IMR-90 (cell line): ENCODE data around the gene FGGY. TPM values are rescaled to one million over a fixed set of nuclear protein-coding genes. Genes with fewer than 3 reads are reported as not detected.
A peak's percentile ranks its signal among the peaks of the same experiment; 100 is the strongest.

Experiments
- ATAC-seq: fragments of 200-7000 bp; cut with Tn5 transposase; 2 replicates; pipeline ENCODE4 v1.9.1; 2020; ENCODE audit warnings: low read depth, mild to moderate bottlenecking, moderate library complexity
- BruUV-seq: library from RNA; stranded (reverse); fragments of 400-500 nt; replicated peaks from 2 replicates; lab custom pipeline; 2021; lab: Mats Ljungman, UMichigan
- CTCF ChIA-PET: fragments of 300-600 bp; formaldehyde crosslinking; extraction: SDS; loops from one replicate; lab custom pipeline; 2021; ENCODE audit warnings: antibody characterized with exemption; lab: Yijun Ruan, JAX
- POLR2A ChIA-PET: fragments of 300-600 bp; sonication (Branson Sonifier 250); formaldehyde crosslinking; loops from one replicate; lab custom pipeline; 2022; ENCODE audit warnings: antibody characterized with exemption; ENCODE audit not compliant: unreplicated experiment; lab: Charles Lee
- DNase-seq: peaks from one replicate; pipeline ENCODE4 v3.0.0; 2013
- H2AFZ ChIP-seq: replicated peaks from 2 replicates; pipeline ENCODE3; 2013; ENCODE audit warnings: low read length, mild to moderate bottlenecking; ENCODE audit not compliant: poor library complexity
- H2AK5ac ChIP-seq: 2 replicates; pipeline ENCODE4 v1.6.1; 2013; ENCODE audit warnings: low read depth, low read length, inconsistent platforms
- H2AK9ac ChIP-seq: replicated peaks from 2 replicates; pipeline ENCODE3; 2013; ENCODE audit warnings: mild to moderate bottlenecking, low read depth, low read length, moderate library complexity; ENCODE audit not compliant: poor library complexity
- H2BK120ac ChIP-seq: 2 replicates; pipeline ENCODE4 v1.6.1; 2013; ENCODE audit warnings: low read depth, low read length, inconsistent platforms
- H2BK15ac ChIP-seq: 3 replicates; pipeline ENCODE4 v1.6.1; 2013; ENCODE audit warnings: low read depth, low read length, inconsistent platforms
- H2BK20ac ChIP-seq: 2 replicates; pipeline ENCODE4 v1.6.1; 2013; ENCODE audit warnings: low read depth, mild to moderate bottlenecking, inconsistent platforms, low read length, moderate library complexity
- H2BK5ac ChIP-seq: 2 replicates; pipeline ENCODE4 v1.6.1; 2013; ENCODE audit warnings: mild to moderate bottlenecking, low read depth, low read length, inconsistent platforms; ENCODE audit not compliant: poor library complexity, severe bottlenecking
- H3K14ac ChIP-seq: replicated peaks from 2 replicates; pipeline ENCODE4 v1.6.1; 2013; ENCODE audit warnings: low read depth, low read length, inconsistent platforms
- H3K18ac ChIP-seq: 2 replicates; pipeline ENCODE4 v1.6.1; 2013; ENCODE audit warnings: low read depth, low read length, control low read depth
- H3K23ac ChIP-seq: 2 replicates; pipeline ENCODE4 v1.6.1; 2013; ENCODE audit warnings: low read depth, low read length, inconsistent platforms
- H3K27ac ChIP-seq: 2 replicates; pipeline ENCODE4 v1.5.1; 2013; ENCODE audit warnings: mild to moderate bottlenecking, control low read depth, low read length; ENCODE audit not compliant: insufficient read depth
- H3K27me3 ChIP-seq: 2 replicates; pipeline ENCODE4 v1.6.1; 2013; ENCODE audit warnings: low read length; ENCODE audit not compliant: control insufficient read depth, insufficient read depth
- H3K36me3 ChIP-seq: 2 replicates; pipeline ENCODE4 v1.6.1; 2013; ENCODE audit warnings: low read length, mixed read lengths; ENCODE audit not compliant: control insufficient read depth, insufficient read depth
- H3K4ac ChIP-seq: 2 replicates; pipeline ENCODE4 v1.6.1; 2013; ENCODE audit warnings: low read depth, low read length, inconsistent platforms
- H3K4me1 ChIP-seq: 2 replicates; pipeline ENCODE4 v1.6.1; 2013; ENCODE audit warnings: low read length, mixed read lengths; ENCODE audit not compliant: control insufficient read depth, insufficient read depth
- H3K4me2 ChIP-seq: 2 replicates; pipeline ENCODE4 v1.6.1; 2013; ENCODE audit warnings: low read depth, mild to moderate bottlenecking, control low read depth, low read length, moderate library complexity
- H3K4me3 ChIP-seq: 2 replicates; pipeline ENCODE4 v1.5.1; 2013; ENCODE audit warnings: low read depth, mild to moderate bottlenecking, control low read depth, low read length, moderate library complexity; ENCODE audit not compliant: insufficient read depth
- H3K56ac ChIP-seq: 2 replicates; pipeline ENCODE4 v1.6.1; 2013; ENCODE audit warnings: low read length, inconsistent platforms; ENCODE audit not compliant: insufficient read depth; ENCODE audit errors: extremely low read depth
- H3K79me1 ChIP-seq, 2 experiments: 2 replicates each; pipeline ENCODE4 v1.6.1; 2013; ENCODE audit warnings: low read length in 2 of 2, inconsistent platforms in 1 of 2, low read depth in 1 of 2
- H3K9ac ChIP-seq: 2 replicates; pipeline ENCODE4 v1.6.1; 2013; ENCODE audit warnings: low read depth, low read length, control low read depth
- H3K9me1 ChIP-seq: 2 replicates; pipeline ENCODE4 v1.6.1; 2013; ENCODE audit warnings: low read length, inconsistent platforms; ENCODE audit not compliant: insufficient read depth
- H3K9me3 ChIP-seq: 2 replicates; pipeline ENCODE4 v1.6.1; 2013; ENCODE audit warnings: low read length; ENCODE audit not compliant: control insufficient read depth, insufficient read depth
- H4K20me1 ChIP-seq: 2 replicates; pipeline ENCODE4 v1.6.1; 2013; ENCODE audit warnings: low read length, inconsistent platforms; ENCODE audit not compliant: insufficient read depth
- H4K5ac ChIP-seq: 2 replicates; pipeline ENCODE4 v1.6.1; 2013; ENCODE audit warnings: mild to moderate bottlenecking, low read depth, low read length, control low read depth
- H4K8ac ChIP-seq, 2 experiments: 2 replicates each; pipeline ENCODE4 v1.6.1; 2013; ENCODE audit warnings: low read depth in 2 of 2, low read length in 2 of 2, control low read depth in 1 of 2, inconsistent platforms in 1 of 2
- H4K91ac ChIP-seq: 2 replicates; pipeline ENCODE4 v1.6.1; 2013; ENCODE audit warnings: low read depth, low read length, inconsistent platforms; ENCODE audit not compliant: insufficient read depth
- BHLHE40 ChIP-seq: fragments of 150-350 bp; IDR thresholded peaks from 2 replicates; pipeline ENCODE4 v1.6.1; 2016; ENCODE audit warnings: mild to moderate bottlenecking, low read depth, low read length
- CEBPB ChIP-seq: IDR thresholded peaks from 2 replicates; pipeline ENCODE4 v1.6.1; 2012; ENCODE audit warnings: low read depth, low read length, improper control_type of control experiment
- CHD1 ChIP-seq: IDR thresholded peaks from 2 replicates; pipeline ENCODE4 v1.6.1; 2012; ENCODE audit warnings: low read depth, low read length, improper control_type of control experiment
- CTCF ChIP-seq: conservative IDR thresholded peaks from 2 replicates; pipeline ENCODE4 v1.5.1; 2012; ENCODE audit warnings: mild to moderate bottlenecking, low read depth, low read length, improper control_type of control experiment
- ELK1 ChIP-seq: fragments of 150-350 bp; IDR thresholded peaks from 2 replicates; pipeline ENCODE4 v1.6.1; 2016; ENCODE audit warnings: low read depth, mild to moderate bottlenecking, low read length, moderate library complexity, borderline replicate concordance
- FOS ChIP-seq: fragments of 150-350 bp; IDR thresholded peaks from 2 replicates; pipeline ENCODE4 v1.6.1; 2016; ENCODE audit warnings: low read depth, low read length
- MAFK ChIP-seq: IDR thresholded peaks from 2 replicates; pipeline ENCODE4 v1.6.1; 2012; ENCODE audit warnings: low read depth, low read length, improper control_type of control experiment
- MXI1 ChIP-seq: IDR thresholded peaks from 2 replicates; pipeline ENCODE4 v1.6.1; 2012; ENCODE audit warnings: low read depth, mild to moderate bottlenecking, low read length, moderate library complexity, borderline replicate concordance
- NFE2L2 ChIP-seq: fragments of 150-350 bp; IDR thresholded peaks from 2 replicates; pipeline ENCODE4 v1.6.1; 2016; ENCODE audit warnings: low read depth, mild to moderate bottlenecking, low read length
- POLR2A ChIP-seq: IDR thresholded peaks from 2 replicates; pipeline ENCODE4 v1.6.1; 2012; ENCODE audit warnings: mild to moderate bottlenecking, low read depth, low read length
- RAD21 ChIP-seq: IDR thresholded peaks from 2 replicates; pipeline ENCODE4 v1.6.1; 2012; ENCODE audit warnings: low read length, improper control_type of control experiment
- RCOR1 ChIP-seq: IDR thresholded peaks from 2 replicates; pipeline ENCODE4 v1.6.1; 2012; ENCODE audit warnings: mild to moderate bottlenecking, low read length, improper control_type of control experiment; ENCODE audit not compliant: insufficient replicate concordance
- RFX5 ChIP-seq: IDR thresholded peaks from 2 replicates; pipeline ENCODE4 v1.8.0; 2012; ENCODE audit warnings: low read depth, mild to moderate bottlenecking, low read length, moderate library complexity
- SMC3 ChIP-seq: fragments of 150-350 bp; IDR thresholded peaks from 2 replicates; pipeline ENCODE4 v1.6.1; 2016; ENCODE audit warnings: low read depth, mild to moderate bottlenecking, antibody characterized with exemption, low read length, moderate library complexity
- USF2 ChIP-seq: fragments of 150-350 bp; IDR thresholded peaks from 2 replicates; pipeline ENCODE4 v1.6.1; 2017; ENCODE audit warnings: mild to moderate bottlenecking, antibody characterized with exemption, low read length, low read depth
- WGBS, 2 experiments: methylation state at CpG; one replicate each; pipeline versions ENCODE4 v1.1.5 to v1.1.7; 2013; ENCODE audit warnings: missing lambda C conversion rate in 2 of 2; ENCODE audit not compliant: insufficient read length in 1 of 2; ENCODE audit errors: extremely low coverage in 2 of 2; 5-methylcytosine and 5-hydroxymethylcytosine counted together
- dilution Hi-C: fragments of 300-500 bp; cut with HindIII; formaldehyde crosslinking; loops from one replicate; pipeline ENCODE4 v1.14.3; 2018; ENCODE audit warnings: low sequenced_read_pairs; ENCODE audit not compliant: unreplicated experiment
- in situ Hi-C: fragments of 300-500 bp; cut with MboI; formaldehyde crosslinking; loops from 3 replicates; pipeline ENCODE4 v1.14.3; 2019; ENCODE audit warnings: low sequenced_read_pairs, inconsistent platforms, mixed read lengths
- intact Hi-C: fragments of 100-400 bp; cut with micrococcal nuclease; formaldehyde crosslinking; loops from 2 replicates; pipeline ENCODE4 v1.10.0; 2022
- polyA plus RNA-seq, 3 experiments: library from polyadenylated mRNA; depleted of rRNA; stranded (reverse); fragments of >200 nt; gene quantifications; 2 replicates each; pipeline ENCODE4 v1.2.3, GENCODE V29; 2012; ENCODE audit warnings: low replicate concordance in 1 of 3
- total RNA-seq: library from RNA; depleted of rRNA; stranded (reverse); fragments of >200 nt; gene quantifications from 2 replicates; pipeline ENCODE4 v1.2.3, GENCODE V29; 2012

Gene FGGY
- total and polyA plus RNA-seq, 2 of the 4 experiments (the other 2 are of a cell fraction): 5.6 to 14.0 TPM

GRCh38 chr1:59605184-59605583, 308.3 kb downstream of the FGGY start:
- H4K5ac ChIP-seq: peak overlapping the region; percentile 56
- ATAC-seq: no peak
- H3K14ac ChIP-seq: peak overlapping the region; percentile 79
- H2AFZ ChIP-seq: no peak overlapping the region
- H3K18ac ChIP-seq: peak overlapping the region; percentile 84
- ChIA-PET POLR2A (no interaction called here), CTCF (interaction anchor here (0.6 kb wide), 1 partner anchor 9 kb away, joined by 3 read pairs; no protein-coding TSS in a partner anchor)
- no peak overlapping the region for H3K9ac ChIP-seq
- peak overlapping the region; percentile 71; the same call in 1 of the 2 replicates for H3K27ac ChIP-seq
- H3K4me2 ChIP-seq: no peak overlapping the region
- no peaks in the 10 kb centered on the region for H3K27me3 ChIP-seq
- no peak for DNase-seq
- peak overlapping the region; percentile 75 for H2BK5ac ChIP-seq
- intact Hi-C loops: no loop called here
- 100% methylated on average over 2 of the region's 3 CpGs; no CpG with 5 or more reads in 1 of the 2 experiments for WGBS, 2 experiments
- BruUV-seq: no TSS peak
- no peaks in the 10 kb centered on the region for H3K9me3 ChIP-seq
- H2AK9ac ChIP-seq: no peak overlapping the region
- H4K91ac ChIP-seq: peak overlapping the region; percentile 78
- no peak for TF ChIP-seq CHD1
- no peak for TF ChIP-seq MXI1
- no peak for TF ChIP-seq POLR2A
- no peak for TF ChIP-seq RFX5
- no peak for TF ChIP-seq NFE2L2
- no peak for TF ChIP-seq CTCF
- TF ChIP-seq CEBPB: no peak
- TF ChIP-seq RCOR1: no peak
- no peak for TF ChIP-seq ELK1
- TF ChIP-seq SMC3: no peak
- TF ChIP-seq MAFK: no peak
- no peak for TF ChIP-seq BHLHE40
- no peak for TF ChIP-seq RAD21
- TF ChIP-seq FOS: no peak
- TF ChIP-seq USF2: no peak
- no peaks in the 10 kb centered on the region for H3K79me1 ChIP-seq
- H2BK15ac ChIP-seq: peak overlapping the region; percentile 68; the same call in 2 of the 3 replicates
- H4K8ac ChIP-seq: peak overlapping the region in 1 of 2 experiments; percentile 64; a peak in 1 of 4 replicates
- H4K20me1 ChIP-seq: no peaks in the 10 kb centered on the region
- dilution Hi-C loops: no loop called here
- H3K9me1 ChIP-seq: peaks cover 10% of the 10 kb centered on the region
- no peak overlapping the region for H3K56ac ChIP-seq
- peaks cover 9% of the 10 kb centered on the region for H3K4me1 ChIP-seq
- peak overlapping the region; percentile 13 for H3K23ac ChIP-seq
- H2BK120ac ChIP-seq: peak overlapping the region; percentile 62
- H3K4me3 ChIP-seq: no peak overlapping the region
- in situ Hi-C loops: no loop called here
- peak overlapping the region; percentile 80 for H2BK20ac ChIP-seq
- H3K36me3 ChIP-seq: no peaks in the 10 kb centered on the region
- peak overlapping the region; percentile 57 for H3K4ac ChIP-seq
- peak overlapping the region; percentile 46 for H2AK5ac ChIP-seq
